ENCODE data around the gene LAMA3. TPM values are rescaled to one million over a fixed set of nuclear protein-coding genes. Genes with fewer than 3 reads are reported as not detected.
A peak's percentile ranks its signal among the peaks of the same experiment; 100 is the strongest.

Gene LAMA3
- total and polyA plus RNA-seq, 10 of the 15 experiments (the other 5 are each of a cell fraction or from before 2014, with no cell fraction given): 0.37 to 6.5 (median 5.4) TPM

DNA sequence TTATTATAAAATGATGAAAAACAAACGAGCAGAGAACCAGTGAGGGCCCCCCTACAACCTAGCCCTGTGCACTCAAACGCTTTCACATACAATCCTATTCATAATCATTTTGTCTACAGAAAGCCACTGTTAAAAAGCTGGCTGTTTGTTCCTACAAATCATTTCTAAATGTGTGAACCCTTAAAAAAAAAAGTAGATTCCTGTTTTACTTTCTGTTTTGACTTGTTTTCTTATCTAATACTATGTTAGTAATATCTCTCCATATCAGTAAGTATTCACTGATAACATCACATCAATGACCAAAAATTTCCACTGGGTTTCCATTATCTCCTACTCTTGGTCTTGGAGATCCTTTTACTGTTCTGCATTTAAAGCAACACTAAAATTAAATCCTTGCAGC lies 196.5 kb downstream of the LAMA3 start:
- no peak overlapping the region for H3K4me3 ChIP-seq
- BruUV-seq (replicated peaks): no TSS peak
- peak overlapping the region; percentile 39 for H2AFZ ChIP-seq (ENCODE audit: control insufficient read depth, low read depth, low read length)
- H3K4me1 ChIP-seq (ENCODE audit: control insufficient read depth, insufficient read depth, low read length): no peaks in the 10 kb centered on the region
- DNase-seq (ENCODE audit: low read depth, low spot score): no peak
- ChIA-PET SMC1A (ENCODE audit: uncharacterized antibody, unreplicated experiment) (interaction anchor here (0.8 to 1.2 kb wide), 4 partner anchors 13 to 49 kb away, joined by 3 read pairs; no protein-coding TSS in a partner anchor), CTCF (interaction anchor here (0.8 kb wide), 1 partner anchor 22 kb away, joined by 3 read pairs; no protein-coding TSS in a partner anchor), RAD21 (ENCODE audit: unreplicated experiment) (no interaction called here), POLR2A (interaction anchor here (0.7 kb wide), 1 partner anchor 14 kb away, joined by 3 read pairs; no protein-coding TSS in a partner anchor)
- no peak overlapping the region for H3K9ac ChIP-seq (ENCODE audit: control insufficient read depth, insufficient read depth, low read length)
- no peaks in the 10 kb centered on the region for H3K36me3 ChIP-seq (ENCODE audit: control insufficient read depth in 2 of 2, insufficient read depth in 2 of 2, low read length in 1 of 2)
- no peaks in the 10 kb centered on the region; a peak in 1 of 4 replicates for H3K27me3 ChIP-seq (replicated peaks in 1 of 2; ENCODE audit: control insufficient read depth in 2 of 2, insufficient read depth in 2 of 2, low read length in 1 of 2)
- peak; percentile 80 for TF ChIP-seq ZNF384 (IDR thresholded peaks at IDR 0.05; ENCODE audit: borderline replicate concordance, low read depth, low read length)
- no peak for TF ChIP-seq NR2F1 (conservative IDR thresholded peaks at IDR 0.05)
- ATAC-seq: peak; percentile 38; the same call in 2 of the 3 replicates
- WGBS (ENCODE audit: insufficient coverage, insufficient replicate concordance, low lambda C conversion rate, missing lambda C conversion rate): 34% methylated on average over 2 of the region's 2 CpGs
- no peak overlapping the region for H3K27ac ChIP-seq (ENCODE audit: control insufficient read depth, insufficient read depth)
- H3K4me2 ChIP-seq (ENCODE audit: control insufficient read depth, insufficient read depth): no peak overlapping the region
- FAIRE-seq: no peak
- no peaks in the 10 kb centered on the region for H3K79me2 ChIP-seq (ENCODE audit: control insufficient read depth, insufficient read depth, low read length)
- no peaks in the 10 kb centered on the region for H3K9me3 ChIP-seq (replicated peaks; ENCODE audit: control insufficient read depth, insufficient read depth, low read length)
- in situ Hi-C loops (cut with MboI) (no loop called here), intact Hi-C loops (cut with micrococcal nuclease; ENCODE audit: unreplicated experiment) (no loop called here)
- no peaks in the 10 kb centered on the region for H4K20me1 ChIP-seq (ENCODE audit: control insufficient read depth, insufficient read depth)

DNA sequence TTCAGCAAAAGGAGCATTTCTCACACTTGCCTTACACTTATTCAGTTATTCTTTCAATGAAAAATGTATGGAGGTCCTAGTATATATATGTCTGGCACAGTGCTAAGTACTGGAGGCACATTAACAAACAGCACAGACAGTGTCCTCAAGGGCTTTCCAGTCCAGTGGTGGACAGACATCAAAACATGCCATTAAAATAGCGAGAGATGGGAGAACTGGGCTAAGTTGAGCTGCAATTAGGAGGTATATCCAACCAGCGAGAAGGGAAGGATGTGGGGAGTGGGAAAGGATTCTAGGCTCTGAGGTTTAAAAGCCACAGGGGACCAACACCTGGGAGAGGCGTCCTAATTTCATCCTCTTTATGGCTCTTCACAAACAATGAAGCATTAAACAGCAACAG lies 197.8 kb downstream of the LAMA3 start:
- Histone ChIP-seq H3K79me2 (ENCODE audit: control insufficient read depth, insufficient read depth, low read length) (no peaks in the 10 kb centered on the region), H3K36me3 (ENCODE audit: control insufficient read depth in 2 of 2, insufficient read depth in 2 of 2, low read length in 1 of 2) (no peaks in the 10 kb centered on the region), H3K9me3 (replicated peaks; ENCODE audit: control insufficient read depth, insufficient read depth, low read length) (no peaks in the 10 kb centered on the region), H2AFZ (ENCODE audit: control insufficient read depth, low read depth, low read length) (no peak overlapping the region), H4K20me1 (ENCODE audit: control insufficient read depth, insufficient read depth) (no peaks in the 10 kb centered on the region), H3K27me3 (replicated peaks in 1 of 2; ENCODE audit: control insufficient read depth in 2 of 2, insufficient read depth in 2 of 2, low read length in 1 of 2) (no peaks in the 10 kb centered on the region; a peak in 2 of 4 replicates), H3K27ac (ENCODE audit: control insufficient read depth, insufficient read depth) (no peak overlapping the region), H3K9ac (ENCODE audit: control insufficient read depth, insufficient read depth, low read length) (no peak overlapping the region), H3K4me2 (ENCODE audit: control insufficient read depth, insufficient read depth) (no peak overlapping the region), H3K4me3 (no peak overlapping the region), H3K4me1 (ENCODE audit: control insufficient read depth, insufficient read depth, low read length) (no peaks in the 10 kb centered on the region)
- WGBS (ENCODE audit: insufficient coverage, insufficient replicate concordance, low lambda C conversion rate, missing lambda C conversion rate): 24% methylated on average over 3 of the region's 3 CpGs
- intact Hi-C loops (cut with micrococcal nuclease; ENCODE audit: unreplicated experiment): no loop called here
- FAIRE-seq: no peak
- SMC1A ChIA-PET (ENCODE audit: uncharacterized antibody, unreplicated experiment): no interaction called here
- RAD21 ChIA-PET (ENCODE audit: unreplicated experiment): interaction anchor here (1.3 kb wide), 1 partner anchor 32 kb away, joined by 3 read pairs; no protein-coding TSS in a partner anchor
- ATAC-seq: no peak
- BruUV-seq (replicated peaks): no TSS peak
- CTCF ChIA-PET: interaction anchor here (1.8 kb wide), 1 partner anchor 31 kb away, joined by 5 read pairs; no protein-coding TSS in a partner anchor
- POLR2A ChIA-PET: interaction anchor here (0.6 kb wide), 1 partner anchor 14 kb away, joined by 3 read pairs; no protein-coding TSS in a partner anchor
- DNase-seq (ENCODE audit: low read depth, low spot score): no peak
- in situ Hi-C loops (cut with MboI): no loop called here
- no peak for TF ChIP-seq RBBP5 (conservative IDR thresholded peaks at IDR 0.05)
- TF ChIP-seq HDAC6 (IDR thresholded peaks at IDR 0.05; ENCODE audit: unreplicated experiment): no peak
- no peak for TF ChIP-seq CHD2 (IDR thresholded peaks at IDR 0.05; ENCODE audit: borderline replicate concordance, low read depth, low read length)
- no peak for TF ChIP-seq KDM1A (IDR thresholded peaks at IDR 0.05; ENCODE audit: borderline replicate concordance)
- no peak for TF ChIP-seq GABPA (IDR thresholded peaks at IDR 0.05; ENCODE audit: low read depth)
- no peak for TF ChIP-seq BACH1 (IDR thresholded peaks at IDR 0.05; ENCODE audit: borderline replicate concordance)
- TF ChIP-seq NFYB (IDR thresholded peaks at IDR 0.05; ENCODE audit: insufficient read depth, low read depth, low read length): no peak
- no peak for TF ChIP-seq SMARCA5 (IDR thresholded peaks at IDR 0.05)
- TF ChIP-seq, protein P1, sequence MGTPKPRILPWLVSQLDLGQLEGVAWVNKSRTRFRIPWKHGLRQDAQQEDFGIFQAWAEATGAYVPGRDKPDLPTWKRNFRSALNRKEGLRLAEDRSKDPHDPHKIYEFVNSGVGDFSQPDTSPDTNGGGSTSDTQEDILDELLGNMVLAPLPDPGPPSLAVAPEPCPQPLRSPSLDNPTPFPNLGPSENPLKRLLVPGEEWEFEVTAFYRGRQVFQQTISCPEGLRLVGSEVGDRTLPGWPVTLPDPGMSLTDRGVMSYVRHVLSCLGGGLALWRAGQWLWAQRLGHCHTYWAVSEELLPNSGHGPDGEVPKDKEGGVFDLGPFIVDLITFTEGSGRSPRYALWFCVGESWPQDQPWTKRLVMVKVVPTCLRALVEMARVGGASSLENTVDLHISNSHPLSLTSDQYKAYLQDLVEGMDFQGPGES (IDR thresholded peaks at IDR 0.05): no peak
- TF ChIP-seq WRNIP1 (IDR thresholded peaks at IDR 0.05; ENCODE audit: borderline replicate concordance, low read depth, low read length): no peak
- no peak for TF ChIP-seq ZNF622 (IDR thresholded peaks at IDR 0.05)
- no peak for TF ChIP-seq MXI1 (IDR thresholded peaks at IDR 0.05; ENCODE audit: low read depth, low read length)
- no peak for TF ChIP-seq RAD51 (IDR thresholded peaks at IDR 0.05)
- TF ChIP-seq ETV6 (conservative IDR thresholded peaks at IDR 0.05 in 1 of 2, IDR thresholded peaks at IDR 0.05 in 1 of 2; ENCODE audit: borderline replicate concordance in 1 of 2, low read depth in 1 of 2): no peak
- no peak for TF ChIP-seq SMAD5 (IDR thresholded peaks at IDR 0.05; ENCODE audit: low read depth)
- no peak for TF ChIP-seq GATAD2B (conservative IDR thresholded peaks at IDR 0.05; ENCODE audit: low read depth)
- TF ChIP-seq, protein P2, sequence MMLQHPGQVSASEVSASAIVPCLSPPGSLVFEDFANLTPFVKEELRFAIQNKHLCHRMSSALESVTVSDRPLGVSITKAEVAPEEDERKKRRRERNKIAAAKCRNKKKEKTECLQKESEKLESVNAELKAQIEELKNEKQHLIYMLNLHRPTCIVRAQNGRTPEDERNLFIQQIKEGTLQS (IDR thresholded peaks at IDR 0.05; ENCODE audit: borderline replicate concordance, extremely low read depth, low read depth, low read length): no peak

Measured in GM12878 (cell line).